Calu3 (cell line): ENCODE results near the gene ZDHHC23. TPM values are rescaled to one million over a fixed set of nuclear protein-coding genes. Genes with fewer than 3 reads are reported as not detected.

ENCODE experiments used
- BruUV-seq: library from RNA; stranded (reverse); fragments of 400-500 nt; replicated peaks from 2 replicates; lab custom pipeline; 2021; lab: Mats Ljungman, UMichigan
- CTCF ChIA-PET: fragments of 300-600 bp; sonication (Branson Sonifier 250); formaldehyde crosslinking; loops from one replicate; lab custom pipeline; 2022; ENCODE audit warnings: antibody characterized with exemption; lab: Charles Lee
- DNase-seq: peaks from one replicate; pipeline ENCODE4 v3.0.0; 2022
- H3K27ac Mint-ChIP-seq: one replicate; pipeline ENCODE4 v1.8.0; 2022; ENCODE audit warnings: mixed read lengths; ENCODE audit not compliant: unreplicated experiment
- H3K27me3 Mint-ChIP-seq: one replicate; pipeline ENCODE4 v1.8.0; 2022; ENCODE audit warnings: mixed read lengths; ENCODE audit not compliant: unreplicated experiment
- H3K36me3 Mint-ChIP-seq: one replicate; pipeline ENCODE4 v1.8.0; 2022; ENCODE audit warnings: mild to moderate bottlenecking, moderate library complexity, mixed read lengths; ENCODE audit not compliant: insufficient read depth, unreplicated experiment
- H3K4me1 Mint-ChIP-seq: one replicate; pipeline ENCODE4 v1.8.0; 2022; ENCODE audit warnings: mild to moderate bottlenecking, low read depth, mixed read lengths; ENCODE audit not compliant: unreplicated experiment
- H3K4me3 Mint-ChIP-seq: one replicate; pipeline ENCODE4 v1.8.0; 2022; ENCODE audit warnings: mild to moderate bottlenecking, low read depth, moderate library complexity, mixed read lengths; ENCODE audit not compliant: unreplicated experiment
- H3K9me3 Mint-ChIP-seq: one replicate; pipeline ENCODE4 v1.8.0; 2022; ENCODE audit warnings: low read depth, mixed read lengths; ENCODE audit not compliant: unreplicated experiment
- CTCF ChIP-seq: fragments of 200-600 bp; IDR thresholded peaks from one replicate; pipeline ENCODE4 v1.8.0; 2022; ENCODE audit warnings: antibody characterized with exemption; ENCODE audit not compliant: unreplicated experiment
- intact Hi-C: fragments of 100-400 bp; cut with micrococcal nuclease; formaldehyde crosslinking; loops from one replicate; pipeline ENCODE4 v1.10.0; 2022; ENCODE audit not compliant: unreplicated experiment
- total RNA-seq: library from RNA; stranded (reverse); gene quantifications from 2 replicates; pipeline ENCODE4 v1.2.3, GENCODE V29; 2022

The ZDHHC23 gene
- total RNA-seq, 1 experiment from 2014 or later: 22.0 TPM

- Mint-ChIP-seq H3K9me3 (peaks cover 6% of the 10 kb centered on the region), H3K36me3 (no peaks in the 10 kb centered on the region), H3K4me1 (no peaks in the 10 kb centered on the region), H3K4me3 (no peak overlapping the region), H3K27me3 (no peaks in the 10 kb centered on the region), H3K27ac (no peak overlapping the region)
- BruUV-seq: no TSS peak
- TF ChIP-seq CTCF: no peak
- CTCF ChIA-PET: no interaction called here
- no peak for DNase-seq
- intact Hi-C loops: no loop called here
These were observed 30.0 kb downstream of the ZDHHC23 start for GRCh38 chr3:113977822-113978221.

- BruUV-seq: no TSS peak
- TF ChIP-seq CTCF: no peak
- no peaks in the 10 kb centered on the region for H3K36me3 Mint-ChIP-seq
- H3K4me3 Mint-ChIP-seq: no peak overlapping the region
- CTCF ChIA-PET: no interaction called here
- H3K4me1 Mint-ChIP-seq: no peaks in the 10 kb centered on the region
- intact Hi-C loops: no loop called here
- H3K27me3 Mint-ChIP-seq: no peaks in the 10 kb centered on the region
- no peak overlapping the region for H3K27ac Mint-ChIP-seq
- no peak for DNase-seq
- H3K9me3 Mint-ChIP-seq: no peaks in the 10 kb centered on the region
These were observed 32.1 kb downstream of the ZDHHC23 start for GRCh38 chr3:113979916-113980315.

- BruUV-seq: no TSS peak
- H3K27ac Mint-ChIP-seq: no peak overlapping the region
- CTCF ChIA-PET: no interaction called here
These were observed 34.0 kb downstream of the ZDHHC23 start for GRCh38 chr3:113981803-113982202.

GRCh38 chr3:113983544-113983943, 35.7 kb downstream of the ZDHHC23 start:
- peaks cover 6% of the 10 kb centered on the region for H3K9me3 Mint-ChIP-seq
- H3K4me3 Mint-ChIP-seq: no peak overlapping the region
- no peak for DNase-seq
- no peaks in the 10 kb centered on the region for H3K27me3 Mint-ChIP-seq
- BruUV-seq: no TSS peak
- CTCF ChIA-PET: no interaction called here
- no peaks in the 10 kb centered on the region for H3K4me1 Mint-ChIP-seq
- H3K27ac Mint-ChIP-seq: no peak overlapping the region
- no peak for TF ChIP-seq CTCF
- H3K36me3 Mint-ChIP-seq: no peaks in the 10 kb centered on the region
- intact Hi-C loops: no loop called here

More at GRCh38 chr3:113981803-113982202, 34.0 kb downstream of the ZDHHC23 start:
- Mint-ChIP-seq H3K4me1 (no peaks in the 10 kb centered on the region), H3K4me3 (no peak overlapping the region), H3K9me3 (peaks cover 6% of the 10 kb centered on the region), H3K36me3 (no peaks in the 10 kb centered on the region), H3K27me3 (no peaks in the 10 kb centered on the region)
- DNase-seq: no peak
- no peak for TF ChIP-seq CTCF
- intact Hi-C loops: no loop called here
